Pons (tissue), 1 donor: Measurements from ENCODE around the gene KHDRBS1.
"Not testable (repeated sequence)": the region's sequence is repeated elsewhere in the genome, so short reads cannot be mapped to it uniquely, and the experiment has no call there.

Source experiments
- DNase-seq: peaks from one replicate; pipeline ENCODE4 v3.0.0-alpha.2; 2016; ENCODE audit warnings: low spot score

Gene KHDRBS1

DNA sequence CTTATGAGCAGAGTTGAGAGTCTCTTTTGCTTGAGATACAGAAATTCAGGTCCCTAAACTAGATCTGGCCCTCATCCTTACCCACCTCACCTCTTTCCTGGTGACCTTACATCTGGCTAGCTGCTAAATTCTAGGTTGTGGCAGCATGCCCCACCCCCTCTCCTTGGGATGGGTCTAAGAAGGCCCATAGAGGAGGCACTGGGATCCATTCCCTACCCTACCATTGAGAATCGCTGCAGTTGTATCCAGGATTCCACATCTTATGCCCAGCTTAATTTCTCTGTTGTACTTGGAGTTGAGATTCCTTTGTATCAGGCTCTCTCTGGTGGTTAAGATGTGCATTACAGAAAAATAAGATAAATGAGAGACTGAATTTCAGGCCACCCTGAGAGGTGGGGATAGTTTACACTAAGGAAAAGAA, 49.6 kb downstream of the KHDRBS1 start:
- peak; percentile 93 for DNase-seq

DNA sequence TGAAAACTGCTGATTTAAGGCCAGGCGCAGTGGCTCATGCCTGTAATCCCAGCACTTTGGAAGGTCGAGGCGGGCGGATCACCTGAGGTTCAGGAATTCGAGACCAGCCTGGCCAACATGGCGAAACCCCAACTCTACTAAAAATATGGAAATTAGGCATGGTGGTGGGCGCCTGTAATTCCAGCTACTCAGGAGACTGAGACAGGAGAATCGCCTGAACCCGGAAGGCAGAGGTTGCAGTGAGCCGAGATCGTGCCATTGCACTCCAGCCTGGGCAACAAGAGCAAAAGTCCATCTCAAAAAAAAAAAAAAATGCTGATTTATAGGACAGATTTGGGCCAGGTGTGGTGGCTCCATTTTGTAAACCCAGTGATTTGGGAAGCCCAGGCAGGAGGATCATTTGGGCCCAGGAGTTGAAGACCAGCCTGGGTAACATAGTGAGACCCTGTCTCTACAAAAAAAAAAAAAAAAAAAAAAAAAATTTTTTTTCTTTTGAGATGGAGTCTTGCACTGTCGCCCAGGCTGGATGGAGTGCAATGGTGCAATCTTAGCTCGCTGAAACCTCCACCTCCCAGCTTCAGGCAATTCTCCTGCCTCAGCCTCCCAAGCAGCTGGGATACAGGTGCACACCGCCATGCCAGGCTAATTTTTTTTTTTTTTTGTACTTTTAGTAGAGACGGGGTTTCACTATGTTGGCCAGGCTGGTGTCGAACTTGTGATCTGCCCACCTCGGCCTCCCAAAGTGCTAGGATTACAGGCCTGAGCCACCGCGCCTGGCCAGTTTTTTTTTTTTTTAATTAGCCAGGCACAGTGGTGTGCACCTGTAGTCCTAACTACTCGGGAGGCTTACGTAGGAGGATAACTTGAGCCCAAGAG, 52.2 kb downstream of the KHDRBS1 start:
- DNase-seq = not testable (repeated sequence)

DNA sequence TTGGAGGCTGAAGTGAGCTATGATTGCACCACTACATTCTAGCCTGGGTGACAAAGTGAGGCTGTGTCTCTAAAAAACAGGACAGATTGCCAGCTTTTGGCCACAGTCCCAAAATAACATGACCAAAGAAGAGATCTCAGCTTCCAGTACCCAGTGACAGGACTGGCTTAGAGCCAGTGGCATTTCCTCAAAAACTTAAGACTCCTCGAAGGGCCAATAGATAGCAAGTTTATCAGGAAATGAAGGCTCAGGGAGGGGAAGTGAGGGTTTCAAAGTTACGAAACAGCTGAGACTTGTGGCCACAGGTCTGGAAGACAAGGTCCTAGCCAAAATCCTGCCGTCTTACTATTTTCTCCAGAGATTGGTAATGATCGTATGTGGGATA, 52.8 kb downstream of the KHDRBS1 start:
- DNase-seq = peak; percentile 93

DNA sequence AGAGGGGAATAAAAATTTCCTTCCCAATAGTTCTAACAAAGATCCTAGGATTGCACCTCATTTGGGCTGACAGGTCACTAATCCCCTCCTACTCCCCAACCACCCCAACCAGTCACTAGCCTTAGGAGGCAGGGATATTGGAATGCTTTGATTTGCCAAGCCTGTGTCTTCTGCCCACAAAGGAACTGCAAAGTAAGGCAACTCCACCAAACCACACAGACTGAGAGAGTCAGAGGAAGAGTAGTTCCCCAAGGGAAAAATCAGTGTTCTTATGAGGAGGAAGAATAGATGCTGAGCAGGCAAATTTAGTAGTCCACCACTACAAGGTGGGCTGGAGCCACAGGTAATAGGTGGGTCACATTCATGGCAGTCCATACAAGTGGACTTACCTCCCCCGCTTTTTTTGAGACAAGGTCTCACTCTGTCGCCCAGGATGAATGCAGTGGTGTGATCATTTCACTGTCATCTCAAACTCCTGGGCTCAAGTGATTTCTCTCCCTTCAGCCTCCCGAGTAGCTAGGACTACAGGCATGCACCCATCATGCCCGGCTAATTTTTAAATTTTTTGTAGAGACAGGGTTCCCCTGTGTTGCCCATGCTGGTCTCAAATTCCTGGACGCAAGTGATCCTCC, 55.4 kb downstream of the KHDRBS1 start:
- no peak for DNase-seq

DNA sequence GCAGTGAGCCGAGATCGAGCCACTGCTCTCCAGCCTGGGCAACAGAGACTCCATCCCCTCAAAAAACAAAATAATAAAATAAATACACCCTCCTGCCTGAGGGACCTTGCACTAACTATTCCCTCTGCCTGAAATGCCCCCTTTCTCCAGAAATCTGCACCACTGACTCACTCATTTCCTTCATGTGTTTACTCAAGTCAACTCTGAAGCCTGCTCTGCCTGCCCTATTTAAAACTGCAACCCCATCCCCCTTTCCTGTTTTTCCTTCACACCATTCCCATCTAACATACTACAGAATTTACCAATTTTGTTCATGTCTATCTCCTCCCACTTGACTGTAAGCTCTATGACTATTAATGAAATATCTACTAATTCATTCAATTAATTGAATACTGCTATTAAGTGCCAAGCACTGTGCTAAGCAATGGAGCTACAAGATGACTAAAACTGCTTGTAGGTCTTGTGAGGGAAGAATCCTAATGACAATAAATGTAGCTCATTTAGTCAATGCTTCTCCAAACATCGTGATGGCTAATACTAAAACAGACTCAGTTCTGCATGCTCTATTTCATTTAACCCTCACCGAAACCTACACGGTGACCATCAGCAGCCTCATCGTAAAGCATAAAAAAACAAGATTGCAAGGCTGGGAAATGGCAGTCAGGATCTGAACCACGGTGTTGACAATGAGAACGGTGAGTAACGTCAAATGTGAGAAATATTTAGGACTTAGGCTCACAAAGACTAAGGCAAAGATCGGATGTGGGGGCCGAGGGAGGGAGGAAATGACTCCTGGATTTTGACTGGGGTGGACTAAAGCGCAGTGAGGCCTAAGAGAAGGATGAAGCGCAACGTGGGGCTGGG, 58.3 kb downstream of the KHDRBS1 start:
- peak; percentile 60 for DNase-seq

DNA sequence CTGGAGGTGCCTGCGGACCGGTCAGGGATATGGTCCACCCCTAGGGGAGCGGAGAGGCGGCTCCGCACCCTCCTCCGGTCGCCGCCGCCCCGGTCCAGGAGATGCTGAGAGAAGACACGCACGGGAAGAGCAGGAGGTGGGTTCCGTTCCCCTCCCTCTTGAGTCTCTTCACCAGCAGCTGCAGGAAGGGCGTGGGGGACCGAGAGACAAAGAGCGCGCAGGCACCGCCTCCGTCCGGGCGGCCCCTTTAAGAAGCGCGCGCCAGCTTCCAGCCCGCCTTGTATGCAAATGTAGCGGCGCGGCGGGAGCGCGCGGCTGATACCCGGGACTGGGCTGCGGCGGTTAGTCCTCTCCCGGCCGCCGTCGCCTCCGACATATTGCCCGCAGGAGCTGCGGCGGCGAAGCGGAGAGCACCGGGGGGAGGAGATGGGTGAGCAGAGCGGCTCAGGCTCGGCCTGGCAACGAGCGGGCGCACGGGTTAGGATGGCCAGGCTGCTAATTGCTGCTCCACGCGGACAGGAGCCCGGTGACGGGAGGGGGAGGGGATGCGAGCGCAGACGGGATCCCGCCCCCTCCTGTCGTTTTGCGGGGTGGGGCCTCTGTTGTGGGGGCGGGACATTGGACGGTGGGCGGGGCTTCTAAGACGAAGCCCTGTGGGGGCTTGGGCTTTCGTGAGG, 59.1 kb downstream of the KHDRBS1 start, which contains the start of gene TMEM39B:
TSS of gene TMEM39B (plus strand) at position 318 of the 677 bp plus-strand sequence. CDS start at position 427, 109 bp downstream.
- DNase-seq = peak; percentile 95

DNA sequence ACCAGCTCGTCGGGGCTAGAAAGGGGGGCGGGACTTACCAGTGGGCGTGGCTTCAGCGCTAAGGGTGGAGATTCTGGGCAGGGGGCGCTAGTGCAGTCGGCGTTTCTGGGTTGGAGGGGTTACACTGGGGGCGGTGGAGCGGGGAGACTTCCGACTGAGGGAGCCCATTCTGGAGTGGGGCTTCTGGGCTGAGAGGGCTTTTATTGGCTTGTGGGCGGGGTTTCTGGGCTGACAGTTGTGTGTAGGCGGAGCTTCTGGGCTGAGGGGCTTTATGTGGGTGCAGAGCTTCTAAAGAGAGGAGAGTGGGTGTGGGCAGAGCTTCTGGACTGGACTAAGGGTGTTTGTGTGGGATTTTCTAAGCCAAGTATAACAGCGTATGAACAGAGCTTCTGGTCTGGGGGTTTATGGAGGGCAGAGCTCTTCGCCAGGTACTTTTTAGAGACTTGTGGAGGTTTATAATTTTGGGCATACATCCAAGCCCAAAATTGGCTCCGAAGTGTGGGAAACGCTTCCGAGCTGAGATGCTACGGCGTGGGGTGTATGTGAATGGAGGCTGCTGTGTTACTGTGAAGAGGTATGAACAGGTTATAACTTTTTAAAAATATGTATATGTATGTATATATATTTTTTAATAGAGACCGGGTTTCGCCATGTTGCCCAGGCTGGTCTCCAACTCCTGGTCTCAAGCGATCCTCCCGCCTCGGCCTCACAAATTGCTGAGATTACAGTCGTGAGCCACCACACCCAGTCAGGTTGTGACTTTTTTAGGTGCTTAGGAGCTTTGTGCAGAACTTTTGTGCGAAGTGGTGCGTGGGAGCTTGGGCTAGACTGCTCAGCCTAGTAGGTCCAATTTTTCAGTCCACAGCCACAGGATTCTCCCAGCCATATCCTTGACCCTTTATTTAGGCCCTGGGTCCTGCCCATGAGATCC, 59.9 kb downstream of the KHDRBS1 start:
- no peak for DNase-seq

DNA sequence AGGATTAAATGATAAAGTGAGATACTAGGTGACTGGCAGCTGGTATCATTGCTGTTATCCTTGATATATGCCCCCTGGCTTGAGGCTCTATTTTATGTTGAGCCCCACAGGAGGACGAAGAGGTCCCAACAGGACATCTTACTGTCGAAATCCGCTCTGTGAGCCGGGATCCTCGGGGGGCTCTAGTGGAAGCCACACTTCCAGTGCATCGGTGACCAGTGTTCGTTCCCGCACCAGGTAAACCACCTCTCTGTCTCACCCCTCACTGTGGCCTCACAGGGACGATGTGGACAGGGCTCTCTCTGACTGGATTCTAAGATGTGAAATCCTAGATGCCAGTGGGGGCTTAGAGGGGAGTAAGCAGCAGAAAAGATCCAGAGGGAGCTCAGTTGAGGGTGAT, 61.2 kb downstream of the KHDRBS1 start:
- no peak for DNase-seq

DNA sequence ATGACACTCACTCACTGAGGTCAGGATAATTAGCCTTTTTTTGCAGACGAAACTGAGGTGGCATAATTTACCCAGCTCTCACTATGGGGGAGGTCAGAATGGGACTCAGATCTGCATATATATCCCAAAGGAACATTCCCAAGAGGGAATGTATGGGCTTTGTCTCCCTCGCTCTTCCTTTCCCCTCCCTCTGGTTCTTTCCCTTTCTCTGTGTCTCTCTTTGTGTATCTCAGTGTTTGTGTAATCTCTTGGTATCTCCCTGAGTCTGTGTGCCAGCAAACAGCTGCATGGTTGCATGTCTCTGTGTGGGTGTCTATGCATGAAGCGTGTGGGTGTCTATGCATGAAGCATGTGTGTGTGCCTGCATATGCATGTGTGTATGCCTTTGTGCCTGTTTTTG, 63.8 kb downstream of the KHDRBS1 start:
- peak; percentile 78 for DNase-seq

DNA sequence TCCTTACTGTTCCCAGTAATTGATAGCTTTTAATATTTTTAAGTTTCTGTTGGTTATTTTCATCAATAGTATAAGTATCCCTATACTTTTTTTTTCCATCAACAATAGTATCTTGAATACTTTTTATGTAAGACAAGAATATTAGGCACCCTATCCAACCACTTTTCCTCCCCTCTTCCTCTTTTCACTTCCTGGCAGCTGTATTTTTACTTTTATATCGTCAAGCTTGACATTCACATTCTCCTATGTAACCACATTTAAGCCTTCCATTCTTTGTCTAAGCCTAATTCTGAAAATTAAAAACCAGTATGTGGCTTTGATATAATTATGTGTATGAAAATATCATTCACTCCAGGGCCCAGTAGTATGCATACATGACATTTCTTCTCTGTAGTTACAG, 68.4 kb downstream of the KHDRBS1 start:
- no peak for DNase-seq

DNA sequence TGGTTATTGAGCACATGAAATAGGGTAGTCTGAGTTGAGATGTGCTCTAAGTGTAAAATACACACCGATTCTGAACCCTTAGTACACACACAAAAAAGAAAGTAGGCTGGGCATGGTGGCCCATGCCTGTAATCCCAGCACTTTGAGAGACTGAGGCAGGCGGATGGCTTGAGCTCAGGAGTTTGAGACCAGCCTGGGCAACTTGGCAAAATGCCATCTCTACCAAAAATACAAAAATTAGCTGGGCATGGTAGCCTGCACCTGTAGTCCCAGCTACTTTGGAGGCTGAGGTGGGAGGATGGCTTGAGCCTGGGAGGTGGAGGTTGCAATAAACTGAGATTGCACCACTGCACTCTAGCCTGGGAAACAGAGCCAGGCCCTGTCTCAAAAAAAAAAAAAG, 72.7 kb downstream of the KHDRBS1 start:
- not testable (repeated sequence) for DNase-seq

DNA sequence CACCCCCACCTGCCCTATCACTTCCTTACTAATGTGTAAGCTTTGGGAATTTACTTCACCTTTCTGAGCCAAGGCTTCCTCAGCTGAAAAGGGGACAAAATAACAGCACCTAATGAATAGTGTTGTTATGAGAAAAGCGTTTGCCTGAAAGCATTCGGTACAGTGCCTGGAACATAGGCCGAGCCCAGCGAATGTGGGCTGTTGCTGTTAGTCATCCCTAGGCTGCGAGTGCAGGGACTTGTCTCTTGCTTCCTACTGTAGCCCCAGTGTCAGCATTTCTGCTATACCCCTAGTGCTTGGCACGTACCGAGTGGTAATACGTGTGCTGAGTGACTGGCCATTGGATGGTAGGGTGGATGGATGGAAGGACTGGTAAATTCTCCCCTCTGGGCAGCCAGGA, 77.5 kb downstream of the KHDRBS1 start:
- DNase-seq = no peak

DNA sequence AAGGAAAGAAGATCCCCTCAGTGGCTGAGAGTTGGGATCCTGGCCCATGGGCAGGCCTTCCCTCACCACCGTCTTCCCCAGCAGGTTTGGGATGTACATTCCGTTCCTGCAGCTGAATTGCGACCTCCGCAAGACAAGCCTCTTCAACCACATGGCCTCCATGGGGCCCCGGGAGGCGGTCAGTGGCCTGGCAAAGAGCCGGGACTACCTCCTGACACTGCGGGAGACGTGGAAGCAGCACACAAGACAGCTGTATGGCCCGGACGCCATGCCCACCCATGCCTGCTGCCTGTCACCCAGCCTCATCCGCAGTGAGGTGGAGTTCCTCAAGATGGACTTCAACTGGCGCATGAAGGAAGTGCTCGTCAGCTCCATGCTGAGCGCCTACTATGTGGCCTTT, 77.9 kb downstream of the KHDRBS1 start:
- no peak for DNase-seq
